HepG2 (cell line): ENCODE data around the gene CTNNAL1. TPM values are rescaled to one million over a fixed set of nuclear protein-coding genes. Genes with fewer than 3 reads are reported as not detected.

ENCODE experiments used
- ATAC-seq: fragments of 200-7000 bp; cut with Tn5 transposase; 3 replicates; pipeline ENCODE4 v1.9.1; 2020; ENCODE audit warnings: mild to moderate bottlenecking, moderate library complexity
- BruUV-seq: library from RNA; stranded (reverse); fragments of 400-500 nt; replicated peaks from 2 replicates; lab custom pipeline; 2021; lab: Mats Ljungman, UMichigan
- CTCF ChIA-PET: fragments of 300-600 bp; formaldehyde crosslinking; extraction: SDS; loops from one replicate; lab custom pipeline; 2021; ENCODE audit warnings: low total read pairs, inconsistent platforms, low intra/inter-chr PET ratio; lab: Yijun Ruan, JAX
- POLR2A ChIA-PET: fragments of 350-600 bp; sonication (Branson Sonifier 250); formaldehyde crosslinking; loops from one replicate; lab custom pipeline; 2020; ENCODE audit warnings: antibody characterized with exemption, inconsistent platforms; lab: Yijun Ruan, JAX
- DNase-seq: peaks from one replicate; pipeline ENCODE4 v3.0.0-alpha.2; 2015; ENCODE audit warnings: low spot score
- FAIRE-seq: peaks from 3 replicates; lab custom pipeline; 2011; peaks lifted over from hg19 to GRCh38; lab: Jason Lieb, UNC
- H2AFZ ChIP-seq: one replicate; pipeline ENCODE4 v1.6.1; 2011; ENCODE audit warnings: low read length, inconsistent platforms
- H3K27ac ChIP-seq: fragments of 300-600 bp; 3 replicates; pipeline ENCODE4 v1.8.0; 2011; ENCODE audit warnings: mixed run types, mild to moderate bottlenecking, mixed read lengths, low read length, inconsistent platforms; ENCODE audit not compliant: insufficient read depth; ENCODE audit errors: extremely low read length
- H3K27me3 ChIP-seq, 2 experiments: fragments of 200-600 bp in 1 of 2; 2 replicates in 1 of 2; 3 replicates in 1 of 2; pipeline versions ENCODE4 v1.6.0 to v1.8.0; 2011; ENCODE audit warnings: low read length in 2 of 2, mild to moderate bottlenecking in 2 of 2, moderate library complexity in 2 of 2, inconsistent platforms in 1 of 2; ENCODE audit not compliant: insufficient read depth in 2 of 2, control insufficient read depth in 1 of 2
- H3K36me3 ChIP-seq, 2 experiments: fragments of 200-600 bp in 1 of 2; replicated peaks in 1 of 2; 2 replicates in 1 of 2; 3 replicates in 1 of 2; pipeline versions ENCODE4 v1.5.1 to v1.8.0; 2011; ENCODE audit warnings: low read length in 2 of 2, inconsistent platforms in 1 of 2; ENCODE audit not compliant: insufficient read depth in 2 of 2, control insufficient read depth in 1 of 2
- H3K4me1 ChIP-seq: 2 replicates; pipeline ENCODE4 v1.5.1; 2012; ENCODE audit warnings: low read length, inconsistent platforms; ENCODE audit not compliant: insufficient read depth
- H3K4me2 ChIP-seq: 2 replicates; pipeline ENCODE4 v1.6.0; 2011; ENCODE audit warnings: low read depth, low read length, inconsistent platforms
- H3K4me3 ChIP-seq, 3 experiments: fragments of 200-600 bp in 1 of 3; sonication (generic), shearing (Covaris generic) in 1 of 3; replicated peaks in 1 of 3; 2 replicates each; pipeline ENCODE4 v1.5.1; 2011 to 2016; ENCODE audit warnings: low read length in 3 of 3, inconsistent platforms in 2 of 3, low read depth in 2 of 3, mild to moderate bottlenecking in 2 of 3, control low read depth in 1 of 3, mixed read lengths in 1 of 3; ENCODE audit not compliant: insufficient read depth in 1 of 3
- H3K79me2 ChIP-seq: one replicate; pipeline ENCODE4 v1.6.1; 2011; ENCODE audit warnings: low read length, inconsistent platforms; ENCODE audit not compliant: insufficient read depth
- H3K9ac ChIP-seq: 2 replicates; pipeline ENCODE4 v1.6.0; 2011; ENCODE audit warnings: mild to moderate bottlenecking, low read depth, low read length, inconsistent platforms; ENCODE audit not compliant: insufficient read depth
- H3K9me3 ChIP-seq: 2 replicates; pipeline ENCODE4 v1.5.1; 2012; ENCODE audit warnings: mild to moderate bottlenecking, low read length
- H4K20me1 ChIP-seq: 2 replicates; pipeline ENCODE4 v1.6.0; 2011; ENCODE audit warnings: inconsistent platforms, mild to moderate bottlenecking, low read length, moderate library complexity; ENCODE audit not compliant: insufficient read depth
- ARNT2 ChIP-seq: sonication (generic); formaldehyde crosslinking; IDR thresholded peaks from 2 replicates; pipeline ENCODE4 v1.8.0; 2022; ENCODE audit warnings: mild to moderate bottlenecking, low read depth, missing genetic modification reagents, moderate library complexity
- FLYWCH1 ChIP-seq: sonication (generic); formaldehyde crosslinking; IDR thresholded peaks from 2 replicates; pipeline ENCODE4 v1.8.1; 2023; ENCODE audit warnings: mild to moderate bottlenecking, missing genetic modification reagents
- KDM1A ChIP-seq: IDR thresholded peaks from 2 replicates; pipeline ENCODE4 v1.6.1; 2016; ENCODE audit warnings: missing compliant biosample characterization
- NFRKB ChIP-seq: fragments of 450-650 bp; IDR thresholded peaks from 2 replicates; pipeline ENCODE4 v1.6.1; 2017
- NR2F1 ChIP-seq, 2 experiments: fragments of 450-650 bp in 1 of 2; formaldehyde crosslinking in 1 of 2; IDR thresholded peaks; 2 replicates each; pipeline versions ENCODE4 v1.5.0 to v1.6.1; 2016 to 2020; ENCODE audit warnings: mild to moderate bottlenecking in 1 of 2, missing compliant biosample characterization in 1 of 2, missing genetic modification reagents in 1 of 2, moderate library complexity in 1 of 2
- PRPF4 ChIP-seq: fragments of 200-400 bp; formaldehyde crosslinking; IDR thresholded peaks from 2 replicates; pipeline ENCODE4 v1.6.1; 2016; ENCODE audit warnings: low read length, low read depth; ENCODE audit not compliant: poor library complexity, severe bottlenecking
- SATB2 ChIP-seq: sonication (generic); formaldehyde crosslinking; IDR thresholded peaks from 2 replicates; pipeline ENCODE4 v1.5.0; 2020; ENCODE audit warnings: missing genetic modification reagents
- SMYD3 ChIP-seq: sonication (generic); formaldehyde crosslinking; IDR thresholded peaks from 2 replicates; pipeline ENCODE4 v1.8.1; 2023; ENCODE audit warnings: mild to moderate bottlenecking, missing genetic modification reagents
- TARDBP ChIP-seq: sonication (generic); formaldehyde crosslinking; IDR thresholded peaks from 2 replicates; pipeline ENCODE4 v1.8.0; 2022; ENCODE audit warnings: mild to moderate bottlenecking, missing genetic modification reagents
- ZBTB42 ChIP-seq: sonication (generic); formaldehyde crosslinking; IDR thresholded peaks from 2 replicates; pipeline ENCODE4 v1.5.0; 2020; ENCODE audit warnings: mild to moderate bottlenecking, missing genetic modification reagents
- ZFP41 ChIP-seq: sonication (generic); formaldehyde crosslinking; IDR thresholded peaks from 2 replicates; pipeline ENCODE4 v1.4.0; 2020; ENCODE audit warnings: mild to moderate bottlenecking, missing genetic modification reagents, borderline replicate concordance
- ZNF205 ChIP-seq: IDR thresholded peaks from 2 replicates; pipeline ENCODE4 v1.6.1; 2018; ENCODE audit warnings: missing biosample characterization, missing genetic modification reagents
- ZNF563 ChIP-seq: sonication (generic); formaldehyde crosslinking; IDR thresholded peaks from 2 replicates; pipeline ENCODE4 v1.8.0; 2022; ENCODE audit warnings: mild to moderate bottlenecking, moderate library complexity, missing genetic modification reagents
- ZNF614 ChIP-seq: IDR thresholded peaks from 2 replicates; pipeline ENCODE4 v1.6.1; 2018; ENCODE audit warnings: missing biosample characterization, missing genetic modification reagents, inconsistent platforms, borderline replicate concordance
- ZNF878 ChIP-seq: sonication (generic); formaldehyde crosslinking; IDR thresholded peaks from 2 replicates; pipeline ENCODE4 v1.8.1; 2023; ENCODE audit warnings: mild to moderate bottlenecking, missing genetic modification reagents, moderate library complexity
- WGBS: methylation state at CpG from one replicate; pipeline ENCODE4 v1.1.6; 2017; ENCODE audit warnings: low lambda C conversion rate; 5-methylcytosine and 5-hydroxymethylcytosine counted together
- in situ Hi-C: cut with HindIII; loops from 2 replicates; pipeline ENCODE4 v1.10.0; 2017; ENCODE audit warnings: low pct_unique_long_range_greater_than_20kb; ENCODE audit not compliant: extremely low pct_ligation_motif_present
- intact Hi-C: fragments of 100-400 bp; cut with micrococcal nuclease; formaldehyde crosslinking; loops from one replicate; pipeline ENCODE4 v1.10.0; 2022; ENCODE audit not compliant: unreplicated experiment
- polyA plus RNA-seq, 8 experiments: library from polyadenylated mRNA; depleted of rRNA in 3 of 8; stranded (reverse) in 7 of 8; unstranded in 1 of 8; fragments of >200 nt; fragmentation: Illumina TruSeq in 4 of 8; extraction: Trizol in 4 of 8; gene quantifications; 2 replicates each; pipeline versions ENCODE4 v1.2.1 to v1.2.3, GENCODE V29; 2011 to 2016; ENCODE audit warnings: low read depth in 4 of 8, missing spikeins in 1 of 8, mixed read lengths in 1 of 8; ENCODE audit not compliant: insufficient read depth in 1 of 8
- total RNA-seq, 5 experiments: library from RNA; depleted of rRNA; stranded (reverse); fragments of >200 nt; fragmentation: Illumina TruSeq; extraction: Trizol; gene quantifications; 2 replicates each; pipeline ENCODE4 v1.2.3, GENCODE V29; 2016; ENCODE audit warnings: low read depth in 1 of 5
- TF ChIP-seq, protein P1 (sequence below): sonication (generic); formaldehyde crosslinking; IDR thresholded peaks from 2 replicates; pipeline ENCODE4 v1.5.0; 2020; ENCODE audit warnings: mild to moderate bottlenecking, missing genetic modification reagents
- TF ChIP-seq, protein P2 (sequence below): sonication (generic); formaldehyde crosslinking; IDR thresholded peaks from 2 replicates; pipeline ENCODE4 v1.8.0; 2022; ENCODE audit warnings: missing genetic modification reagents, low read depth, mild to moderate bottlenecking, borderline replicate concordance

CTNNAL1 gene
- total and polyA plus RNA-seq, 2 of the 13 experiments (the other 11 are each of a cell fraction or from before 2014, with no cell fraction given): 32.0 to 162 TPM

DNA sequence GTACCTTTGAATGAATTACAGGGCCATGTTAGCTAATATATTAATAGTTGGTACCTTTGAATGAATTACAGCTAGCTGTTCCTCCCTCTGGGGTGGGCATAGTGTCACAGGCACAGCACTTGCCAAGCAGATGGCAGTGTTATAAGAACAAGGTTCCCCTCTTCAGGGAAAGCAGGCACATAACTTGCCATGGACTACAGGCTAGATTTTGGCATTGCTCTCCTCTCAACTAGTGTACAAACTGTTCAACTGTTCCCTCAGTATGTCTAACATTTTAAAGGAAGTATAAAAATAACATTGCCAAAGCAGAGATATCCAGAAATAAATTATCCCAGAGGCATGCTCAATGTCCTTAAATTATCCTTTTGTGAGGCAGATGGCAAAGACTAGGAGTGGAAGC is 45.4 kb downstream of the CTNNAL1 start:
- no peaks in the 10 kb centered on the region for H3K79me2 ChIP-seq
- intact Hi-C loops (no loop called here), in situ Hi-C loops (no loop called here)
- no peaks in the 10 kb centered on the region for H3K27me3 ChIP-seq
- peaks cover 8 to 39% of the 10 kb centered on the region in 2 experiments; a peak in 3 of 5 replicates for H3K36me3 ChIP-seq
- no peak overlapping the region for H3K27ac ChIP-seq
- no peak overlapping the region for H3K9ac ChIP-seq
- TF ChIP-seq ZNF614: no peak
- TF ChIP-seq ARNT2 (CRISPR knock-in tag): no peak
- H3K4me2 ChIP-seq: no peak overlapping the region
- FAIRE-seq (no peak), DNase-seq (no peak), ATAC-seq (no peak)
- no peaks in the 10 kb centered on the region for H3K4me1 ChIP-seq
- H3K9me3 ChIP-seq: no peaks in the 10 kb centered on the region
- CTCF ChIA-PET: no interaction called here
- POLR2A ChIA-PET: no interaction called here
- H4K20me1 ChIP-seq: no peaks in the 10 kb centered on the region
- no peak overlapping the region for H2AFZ ChIP-seq
- no TSS peak for BruUV-seq
- no peak overlapping the region for H3K4me3 ChIP-seq

DNA sequence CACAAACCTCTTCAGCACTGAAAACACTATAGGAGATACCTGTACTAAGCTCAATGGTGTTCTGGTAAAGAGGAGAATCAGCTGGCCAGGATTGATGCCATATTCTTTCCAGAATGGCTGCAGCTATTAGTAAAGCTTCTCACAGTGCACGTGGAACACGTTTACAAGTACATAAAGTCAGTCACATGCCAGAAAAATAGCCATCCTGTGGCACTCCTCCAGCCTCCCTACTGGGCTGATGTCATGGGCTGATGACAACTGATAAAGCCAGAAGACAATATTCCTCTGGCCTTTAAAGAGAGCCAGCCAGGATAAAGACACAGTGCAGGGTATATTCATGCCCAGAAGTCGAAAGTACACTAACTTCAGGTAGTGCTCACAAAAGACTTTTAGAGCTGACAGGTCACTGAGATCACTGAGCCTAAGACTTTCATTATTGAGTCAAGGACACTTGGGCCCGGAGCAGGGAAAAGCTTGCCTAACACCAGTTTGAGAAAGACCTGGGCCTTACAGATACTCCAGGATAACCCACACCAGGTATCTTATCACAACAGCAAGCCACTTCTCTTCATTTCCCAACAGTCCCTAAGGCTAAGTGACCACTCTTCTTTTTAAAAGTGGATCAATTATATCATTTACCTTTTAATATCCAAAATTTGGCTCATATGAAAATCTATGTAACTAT is 49.7 kb downstream of the CTNNAL1 start:
- Histone ChIP-seq H3K79me2 (no peaks in the 10 kb centered on the region), H3K36me3 (peaks cover 10 to 30% of the 10 kb centered on the region in 2 experiments; a peak in 4 of 5 replicates), H3K27ac (no peak overlapping the region), H2AFZ (no peak overlapping the region), H3K9ac (no peak overlapping the region), H4K20me1 (no peaks in the 10 kb centered on the region), H3K4me1 (no peaks in the 10 kb centered on the region), H3K4me3 (no peak overlapping the region), H3K27me3 (no peaks in the 10 kb centered on the region), H3K9me3 (no peaks in the 10 kb centered on the region), H3K4me2 (no peak overlapping the region)
- no TSS peak for BruUV-seq
- WGBS: 91% methylated on average over 3 of the region's 4 CpGs
- CTCF ChIA-PET: no interaction called here
- no peak for ATAC-seq
- POLR2A ChIA-PET: no interaction called here
- intact Hi-C loops: no loop called here
- no peak for FAIRE-seq
- no peak for DNase-seq
- in situ Hi-C loops: no loop called here
- TF ChIP-seq ZFP41 (CRISPR knock-in tag): no peak
- TF ChIP-seq ZNF878: no peak
- TF ChIP-seq SATB2 (CRISPR knock-in tag): no peak
- TF ChIP-seq SMYD3 (CRISPR knock-in tag): no peak
- TF ChIP-seq KDM1A (CRISPR knock-in tag): no peak
- no peak for TF ChIP-seq PRPF4
- TF ChIP-seq ZNF563 (CRISPR knock-in tag): no peak
- no peak for TF ChIP-seq NR2F1 (CRISPR knock-in tag; IDR thresholded peaks at IDR 0.05)
- TF ChIP-seq ZNF205: no peak
- no peak for TF ChIP-seq ZBTB42 (CRISPR knock-in tag)
- TF ChIP-seq, protein P1, sequence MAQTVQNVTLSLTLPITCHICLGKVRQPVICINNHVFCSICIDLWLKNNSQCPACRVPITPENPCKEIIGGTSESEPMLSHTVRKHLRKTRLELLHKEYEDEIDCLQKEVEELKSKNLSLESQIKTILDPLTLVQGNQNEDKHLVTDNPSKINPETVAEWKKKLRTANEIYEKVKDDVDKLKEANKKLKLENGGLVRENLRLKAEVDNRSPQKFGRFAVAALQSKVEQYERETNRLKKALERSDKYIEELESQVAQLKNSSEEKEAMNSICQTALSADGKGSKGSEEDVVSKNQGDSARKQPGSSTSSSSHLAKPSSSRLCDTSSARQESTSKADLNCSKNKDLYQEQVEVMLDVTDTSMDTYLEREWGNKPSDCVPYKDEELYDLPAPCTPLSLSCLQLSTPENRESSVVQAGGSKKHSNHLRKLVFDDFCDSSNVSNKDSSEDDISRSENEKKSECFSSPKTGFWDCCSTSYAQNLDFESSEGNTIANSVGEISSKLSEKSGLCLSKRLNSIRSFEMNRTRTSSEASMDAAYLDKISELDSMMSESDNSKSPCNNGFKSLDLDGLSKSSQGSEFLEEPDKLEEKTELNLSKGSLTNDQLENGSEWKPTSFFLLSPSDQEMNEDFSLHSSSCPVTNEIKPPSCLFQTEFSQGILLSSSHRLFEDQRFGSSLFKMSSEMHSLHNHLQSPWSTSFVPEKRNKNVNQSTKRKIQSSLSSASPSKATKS (CRISPR knock-in tag): no peak
- TF ChIP-seq, protein P2, sequence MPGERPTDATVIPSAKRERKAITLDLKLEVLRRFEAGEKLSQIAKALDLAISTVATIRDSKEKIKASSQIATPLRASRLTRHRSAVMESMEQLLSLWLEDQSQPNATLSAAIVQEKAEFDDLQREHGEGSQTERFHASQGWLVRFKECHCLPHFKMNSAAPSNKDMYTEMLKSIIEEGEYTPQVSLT (CRISPR knock-in tag): no peak
- no peak for TF ChIP-seq FLYWCH1
- TF ChIP-seq NFRKB: no peak
- TF ChIP-seq TARDBP (CRISPR knock-in tag): no peak
